ENCODE results near the gene AHCY. TPM values are rescaled to one million over a fixed set of nuclear protein-coding genes. Genes with fewer than 3 reads are reported as not detected.
"Not testable (repeated sequence)": the region's sequence is repeated elsewhere in the genome, so short reads cannot be mapped to it uniquely, and the experiment has no call there.

The AHCY gene
- total RNA-seq, 1 experiment from 2014 or later, result 273 TPM

DNA sequence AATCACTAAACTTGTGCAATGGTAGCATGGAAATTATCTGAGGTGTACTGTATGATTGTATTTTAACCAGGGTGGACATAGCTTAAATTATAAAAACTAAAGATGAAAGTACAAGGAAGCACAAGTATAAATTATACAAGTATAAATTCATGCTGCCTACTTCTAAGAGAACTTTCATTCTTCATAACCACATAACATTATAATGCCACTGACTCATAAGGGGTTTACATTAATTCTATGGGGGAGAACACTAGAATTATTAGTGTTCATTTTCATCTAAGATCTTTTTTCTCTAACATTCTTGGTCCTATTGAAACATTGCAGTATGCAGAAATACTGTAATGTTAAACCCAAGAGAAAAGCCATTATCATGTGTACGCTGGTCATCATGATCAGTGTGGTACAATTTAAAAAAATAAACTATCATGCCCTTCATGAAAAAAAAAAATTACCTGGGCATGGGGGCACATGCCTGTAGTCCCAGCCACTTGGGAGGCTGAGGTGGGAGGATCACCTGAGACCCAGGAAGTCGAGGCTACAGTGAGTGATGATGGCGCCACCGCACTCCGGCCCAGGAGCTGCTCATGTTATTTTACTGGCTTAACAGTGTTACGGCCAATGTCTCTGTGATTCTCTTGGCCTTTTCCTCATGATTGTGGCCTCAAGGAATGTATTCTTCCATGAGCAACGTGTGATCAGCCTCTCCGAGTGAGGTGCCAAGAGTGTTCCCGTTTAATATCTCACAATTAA lies 25.9 kb upstream of the AHCY start:
- Histone ChIP-seq H3K79me2 (ENCODE audit: low read depth) (no peaks in the 10 kb centered on the region), H3K9me3 (ENCODE audit: insufficient read depth, low read depth) (no peaks in the 10 kb centered on the region), H3K36me3 (ENCODE audit: low read depth) (no peaks in the 10 kb centered on the region), H2AFZ (no peak overlapping the region), H4K20me1 (ENCODE audit: insufficient read depth) (no peaks in the 10 kb centered on the region), H3K9me2 (ENCODE audit: insufficient read depth) (no peaks in the 10 kb centered on the region), H3K4me1 (replicated peaks; ENCODE audit: insufficient read depth) (peaks cover 5% of the 10 kb centered on the region), H3F3A (ENCODE audit: insufficient read depth, low read depth) (peaks cover 8% of the 10 kb centered on the region), H3K27ac (no peak overlapping the region), H3K4me3 (no peak overlapping the region), H3K27me3 (ENCODE audit: insufficient read depth, low read depth) (no peaks in the 10 kb centered on the region), H3K4me2 (no peak overlapping the region)
- intact Hi-C loops (cut with micrococcal nuclease; ENCODE audit: unreplicated experiment), result no loop called here
- TF ChIP-seq EZH2 (IDR thresholded peaks at IDR 0.05; ENCODE audit: low read depth) (no peak), CTCF (conservative IDR thresholded peaks at IDR 0.05) (no peak)
- no TSS peak for BruUV-seq (replicated peaks)
- no peak for DNase-seq
- POLR2A ChIA-PET (ENCODE audit: unreplicated experiment), result no interaction called here
- CTCF ChIA-PET, result no interaction called here

- BruUV-seq (replicated peaks); H3K4me3 ChIP-seq; POLR2A ChIA-PET (ENCODE audit: unreplicated experiment); H4K20me1 ChIP-seq (ENCODE audit: insufficient read depth); CTCF ChIA-PET; H2AFZ ChIP-seq; H3F3A ChIP-seq (ENCODE audit: insufficient read depth, low read depth); H3K4me1 ChIP-seq (replicated peaks; ENCODE audit: insufficient read depth); H3K9me3 ChIP-seq (ENCODE audit: insufficient read depth, low read depth); H3K9me2 ChIP-seq (ENCODE audit: insufficient read depth); H3K27ac ChIP-seq; H3K36me3 ChIP-seq (ENCODE audit: low read depth); H3K79me2 ChIP-seq (ENCODE audit: low read depth); intact Hi-C loops (cut with micrococcal nuclease; ENCODE audit: unreplicated experiment); H3K4me2 ChIP-seq; H3K27me3 ChIP-seq (ENCODE audit: insufficient read depth, low read depth); DNase-seq: not testable (repeated sequence)
Observed at GRCh38 chr20:34328207-34328606, 25.1 kb upstream of the AHCY start.

GRCh38 chr20:34324541-34324940 lies 21.4 kb upstream of the AHCY start:
- H3K79me2 ChIP-seq (ENCODE audit: low read depth), result no peaks in the 10 kb centered on the region
- BruUV-seq (replicated peaks), result no TSS peak
- DNase-seq, result no peak
- no peaks in the 10 kb centered on the region for H4K20me1 ChIP-seq (ENCODE audit: insufficient read depth)
- no peaks in the 10 kb centered on the region for H3K9me3 ChIP-seq (ENCODE audit: insufficient read depth, low read depth)
- no peaks in the 10 kb centered on the region for H3K9me2 ChIP-seq (ENCODE audit: insufficient read depth)
- H3K27me3 ChIP-seq (ENCODE audit: insufficient read depth, low read depth), result no peaks in the 10 kb centered on the region
- H3K27ac ChIP-seq, result no peak overlapping the region
- intact Hi-C loops (cut with micrococcal nuclease; ENCODE audit: unreplicated experiment), result no loop called here
- no peak overlapping the region for H3K4me2 ChIP-seq
- no peak overlapping the region for H3K4me3 ChIP-seq
- ChIA-PET POLR2A (ENCODE audit: unreplicated experiment) (no interaction called here), CTCF (no interaction called here)
- no peak overlapping the region for H2AFZ ChIP-seq
- H3F3A ChIP-seq (ENCODE audit: insufficient read depth, low read depth), result peaks cover 13% of the 10 kb centered on the region; the same call in 1 of the 2 replicates
- no peaks in the 10 kb centered on the region for H3K36me3 ChIP-seq (ENCODE audit: low read depth)
- TF ChIP-seq EZH2 (IDR thresholded peaks at IDR 0.05; ENCODE audit: low read depth) (no peak), CTCF (conservative IDR thresholded peaks at IDR 0.05) (no peak)
- peaks cover 12% of the 10 kb centered on the region for H3K4me1 ChIP-seq (replicated peaks; ENCODE audit: insufficient read depth)
